Stimulated activated CD8-positive, alpha-beta memory T cell treated with anti-CD3 and anti-CD28 coated beads, Interleukin-12 subunit alpha, Interleukin-12 subunit beta, amount 100 ng/mL, for 4 hours (primary cell): Measurements from ENCODE around the gene PEG3.

Experiments used
- DNase-seq: peaks from one replicate; pipeline ENCODE4 v3.0.0-alpha.2; 2020; ENCODE audit warnings: low read depth

Gene PEG3

GRCh38 chr19:56838909-56839651 lies 1.4 kb downstream of the PEG3 start:
- DNase-seq = no peak

DNA sequence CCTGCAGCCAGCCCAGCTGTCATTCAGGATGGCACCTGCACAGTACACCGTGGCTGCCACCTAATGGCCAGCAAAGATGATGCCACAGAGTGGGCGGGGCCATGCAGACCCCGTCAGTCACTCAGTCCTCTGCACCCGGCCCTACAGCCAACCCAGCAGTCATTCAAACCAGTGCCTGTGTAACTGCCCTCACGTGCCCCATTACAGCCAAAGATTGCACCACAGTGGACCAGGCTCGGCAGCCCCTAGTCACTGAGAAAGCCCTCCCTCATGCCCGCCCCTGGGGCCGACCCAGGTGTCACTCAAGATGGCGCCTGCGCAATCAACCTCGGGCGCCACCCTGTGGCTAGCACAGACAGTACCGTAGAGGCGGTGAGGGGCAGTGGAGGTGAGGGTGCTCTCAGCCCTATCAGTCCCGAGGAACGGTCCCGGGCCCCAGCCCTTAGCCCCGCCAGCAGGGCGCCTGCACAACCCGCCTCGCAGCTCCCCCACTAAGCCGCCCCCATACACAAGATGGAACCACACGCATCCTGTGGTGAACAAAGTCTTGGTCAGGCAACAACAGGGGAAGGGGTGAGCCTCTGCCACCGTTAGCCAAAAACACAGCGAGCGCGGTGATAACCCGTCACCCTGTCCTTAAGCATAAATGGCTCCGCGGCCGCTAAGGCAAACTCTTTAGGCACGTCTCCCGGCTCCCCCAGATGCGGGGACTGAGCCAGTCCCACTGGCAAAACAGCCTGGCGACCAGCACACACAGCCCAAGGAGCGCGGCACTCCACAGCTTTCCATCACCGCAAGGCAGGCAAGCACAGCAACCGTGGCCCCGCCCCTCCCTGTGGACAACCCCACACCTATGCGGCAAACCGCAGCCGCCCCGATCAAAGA lies 2.3 kb downstream of the PEG3 start:
- DNase-seq = no peak

- DNase-seq = no peak
These were observed 3.0 kb downstream of the PEG3 start for GRCh38 chr19:56837492-56838023.

GRCh38 chr19:56837004-56837403 lies 3.5 kb downstream of the PEG3 start:
- no peak for DNase-seq

DNA sequence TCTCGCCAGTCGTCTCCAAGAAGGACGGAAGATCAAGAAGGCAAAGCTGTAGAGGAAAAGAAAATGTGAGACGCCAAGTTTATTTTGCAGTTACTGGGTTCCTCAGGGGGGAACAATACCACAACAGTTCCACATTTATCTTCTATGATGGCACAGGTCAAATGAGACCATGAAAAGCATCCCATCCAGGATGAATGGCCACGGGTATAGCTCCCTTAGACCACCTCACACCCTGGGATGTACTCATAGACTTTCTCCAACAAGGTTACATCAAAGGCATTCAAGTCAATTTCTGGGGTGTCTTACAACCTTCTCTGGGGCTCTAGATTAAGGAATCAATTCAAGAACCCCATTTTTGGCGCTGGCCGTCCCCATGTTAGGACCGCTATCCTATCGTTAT lies 4.5 kb downstream of the PEG3 start:
- DNase-seq = no peak

DNA sequence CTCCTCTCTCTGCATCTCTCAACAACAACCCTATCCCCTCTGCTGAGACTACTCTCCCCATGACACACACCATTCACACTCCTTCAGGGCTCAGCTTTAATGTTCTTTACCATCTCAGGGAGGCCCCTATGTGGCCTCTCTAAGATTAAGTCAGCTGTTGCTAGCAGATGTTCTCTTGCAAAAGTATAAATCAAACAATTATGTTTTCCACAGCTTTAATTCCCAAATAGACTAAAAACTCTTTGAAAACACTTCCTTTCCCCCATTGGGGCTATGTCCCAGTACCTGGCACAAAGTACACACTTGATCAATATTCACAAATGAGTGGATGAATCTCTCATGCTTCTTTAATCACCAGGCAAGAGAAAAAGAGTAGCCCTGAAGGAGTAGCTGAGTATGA lies 5.1 kb downstream of the PEG3 start:
- DNase-seq = no peak

GRCh38 chr19:56834564-56835375 lies 5.8 kb downstream of the PEG3 start:
- no peak for DNase-seq

DNA sequence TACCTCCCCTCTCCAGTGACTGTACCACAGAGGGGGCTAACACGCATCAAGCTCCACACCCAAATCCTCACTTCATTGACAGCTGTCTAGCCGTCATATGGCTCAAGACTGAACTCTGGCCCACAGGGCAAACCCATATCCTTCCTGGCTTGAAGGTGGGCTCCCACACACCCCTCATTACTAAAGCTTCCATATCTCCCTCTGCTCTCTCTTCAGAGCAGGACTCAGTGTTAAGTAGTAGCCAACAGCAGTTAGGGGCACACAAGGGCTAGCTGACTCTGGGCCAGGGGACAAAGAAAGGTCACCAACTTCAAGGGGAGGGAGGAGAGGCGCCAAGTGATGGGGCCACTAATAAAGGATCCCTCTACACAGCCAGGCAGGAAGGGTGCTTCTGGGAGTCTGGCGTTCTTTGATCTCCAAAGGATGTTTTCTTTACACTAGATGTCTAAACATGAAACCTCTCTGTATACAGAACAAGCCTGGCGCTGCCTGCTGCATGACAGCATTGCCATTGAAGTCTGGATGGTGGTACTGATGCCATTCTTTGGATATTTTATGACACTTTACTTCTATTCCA lies 8.1 kb downstream of the PEG3 start:
- DNase-seq = no peak

- no peak for DNase-seq
These were observed 9.3 kb downstream of the PEG3 start for GRCh38 chr19:56831255-56831654.

DNA sequence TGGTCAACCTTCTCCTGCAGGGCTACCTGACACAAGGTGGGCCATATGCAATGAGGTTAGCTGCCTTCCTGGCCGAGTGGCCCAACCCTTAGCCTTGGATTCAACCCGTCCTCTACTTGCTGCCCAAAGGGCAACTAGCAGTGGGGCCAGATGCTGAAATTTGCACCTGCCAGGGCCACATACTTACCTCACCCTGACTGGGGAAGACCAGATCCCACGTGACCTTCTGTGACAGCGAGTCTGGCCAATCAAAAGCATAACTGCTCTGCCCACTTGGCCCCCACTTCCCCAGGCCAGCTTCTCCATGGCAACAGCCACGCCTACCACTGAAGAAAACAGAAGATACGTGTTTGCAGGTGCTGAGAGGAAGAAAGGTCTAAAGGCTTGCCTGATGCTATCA lies 10.9 kb downstream of the PEG3 start:
- DNase-seq = no peak

GRCh38 chr19:56827708-56828107 lies 12.8 kb downstream of the PEG3 start:
- no peak for DNase-seq

DNA sequence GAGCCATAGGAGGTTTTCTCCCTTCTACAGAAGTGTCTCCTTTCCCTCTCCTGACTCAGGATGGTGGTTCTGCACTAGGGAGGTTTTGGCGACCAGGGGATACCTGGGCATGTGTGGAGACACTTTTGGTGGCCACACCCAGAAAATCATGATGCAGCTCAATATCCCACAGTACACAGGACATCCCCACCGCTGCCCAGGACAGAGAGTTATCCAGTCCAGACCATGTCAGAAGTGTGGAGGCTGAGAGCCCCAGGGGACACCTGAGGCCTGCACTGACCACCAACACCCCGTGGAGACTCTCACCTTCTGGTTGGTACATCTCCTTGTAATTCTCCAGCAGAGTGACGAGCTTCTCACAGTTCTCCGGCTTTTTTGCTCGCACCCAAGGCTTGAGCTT lies 16.6 kb downstream of the PEG3 start:
- DNase-seq = no peak

GRCh38 chr19:56823417-56823816 lies 17.1 kb downstream of the PEG3 start:
- DNase-seq = no peak

DNA sequence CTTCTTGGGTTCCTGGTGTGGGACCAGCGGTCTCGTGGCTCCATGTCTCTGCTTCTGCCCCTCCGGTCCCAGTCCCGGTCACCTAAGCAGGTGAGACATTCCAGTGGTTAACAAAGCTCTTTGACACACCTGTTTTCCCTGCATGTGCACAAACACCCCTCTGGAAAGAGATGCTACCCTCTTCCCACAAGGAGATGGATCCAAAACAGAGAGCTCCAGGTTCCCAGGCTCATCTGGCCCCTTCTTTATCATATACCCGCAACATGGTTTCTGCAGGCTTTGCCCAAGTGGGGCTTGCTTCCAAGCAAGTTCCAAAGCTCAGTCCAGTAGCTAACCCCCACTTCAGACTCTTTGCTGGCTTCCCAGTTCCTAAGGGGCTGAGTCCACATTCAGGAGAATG lies 17.8 kb downstream of the PEG3 start:
- DNase-seq = no peak

DNA sequence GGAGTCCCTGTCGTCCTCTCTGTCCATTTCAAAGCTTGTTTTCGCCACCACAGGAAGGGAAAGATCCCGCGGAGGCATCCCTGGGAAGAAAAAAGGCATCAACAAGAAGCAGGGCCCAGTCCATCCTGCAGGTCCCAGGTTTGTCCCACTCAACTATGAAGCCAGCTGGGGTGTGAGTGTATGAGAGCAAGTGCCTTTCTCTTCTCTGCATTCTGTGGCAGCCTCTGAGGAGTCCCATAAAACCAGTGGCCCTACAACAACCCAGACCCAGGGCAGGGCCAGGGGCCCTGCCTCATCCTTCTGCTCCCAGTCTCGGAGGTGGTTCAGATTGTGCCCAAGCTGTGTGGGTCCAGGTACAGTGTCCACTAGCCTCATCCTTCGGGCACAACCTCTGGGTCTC lies 18.9 kb downstream of the PEG3 start:
- no peak for DNase-seq

DNA sequence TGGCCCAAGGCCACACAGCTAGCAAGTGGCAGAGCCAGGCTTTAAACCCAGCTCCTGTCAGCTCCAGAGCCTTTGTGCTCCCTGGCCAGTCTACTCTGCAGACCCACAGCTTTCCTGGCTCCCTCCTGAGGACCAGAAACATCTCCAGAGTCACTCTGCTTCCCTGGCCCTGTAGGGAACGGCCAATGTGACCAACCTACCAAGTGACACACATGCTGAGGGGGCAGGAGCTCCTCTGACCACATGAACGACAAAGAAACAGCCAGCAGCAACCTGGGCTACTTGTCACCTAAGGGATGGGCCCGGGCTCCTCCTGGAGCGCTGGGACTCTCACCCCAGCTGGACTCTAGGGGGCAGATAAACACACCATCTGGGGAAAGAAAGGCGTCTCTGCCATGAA lies 19.3 kb downstream of the PEG3 start:
- no peak for DNase-seq

GRCh38 chr19:56819166-56819565 lies 21.4 kb downstream of the PEG3 start:
- no peak for DNase-seq

GRCh38 chr19:56814656-56815055 lies 25.9 kb downstream of the PEG3 start:
- DNase-seq = no peak

GRCh38 chr19:56813531-56813930 lies 27.0 kb downstream of the PEG3 start:
- DNase-seq = no peak

GRCh38 chr19:56811480-56811879 lies 29.0 kb downstream of the PEG3 start:
- DNase-seq = no peak

DNA sequence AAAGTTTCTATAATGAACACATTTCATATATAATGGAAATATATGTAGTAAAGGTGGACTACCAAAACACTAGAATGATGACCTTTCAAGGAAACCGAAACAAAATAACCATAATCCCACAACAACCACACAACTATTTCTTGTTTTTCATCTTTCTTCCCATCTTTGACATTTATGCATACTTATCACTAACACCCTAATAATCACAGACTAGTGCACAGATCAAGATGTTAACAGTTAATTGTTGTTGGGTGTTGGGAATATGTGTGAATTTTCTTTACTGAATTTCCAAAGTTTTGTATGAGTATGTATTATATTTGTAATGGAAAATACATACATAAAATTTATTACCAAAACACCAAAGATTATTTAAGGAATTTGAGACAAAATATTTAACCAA lies 30.3 kb downstream of the PEG3 start:
- DNase-seq = no peak
